Forelimb muscle (tissue), 1 donor: ENCODE results near the gene CCSAP. TPM values are rescaled to one million over a fixed set of nuclear protein-coding genes. Genes with fewer than 3 reads are reported as not detected.

Experiments used
- DNase-seq: peaks from one replicate; pipeline ENCODE4 v3.0.0-alpha.2; 2013; ENCODE audit warnings: low read depth
- polyA plus RNA-seq: library from polyadenylated mRNA; unstranded; fragments of 120-200 nt; gene quantifications from one replicate; pipeline ENCODE4 v1.2.1, GENCODE V29; 2013; ENCODE audit not compliant: insufficient read length

CCSAP gene
- polyA plus RNA-seq, 1 donor: 9.3 TPM

GRCh38 chr1:229287267-229287666 is 55.6 kb downstream of the CCSAP start:
- DNase-seq: no peak

- DNase-seq: no peak
Observed at GRCh38 chr1:229286099-229286766, 56.6 kb downstream of the CCSAP start.

- no peak for DNase-seq
Observed at GRCh38 chr1:229285440-229285839, 57.4 kb downstream of the CCSAP start.

DNA sequence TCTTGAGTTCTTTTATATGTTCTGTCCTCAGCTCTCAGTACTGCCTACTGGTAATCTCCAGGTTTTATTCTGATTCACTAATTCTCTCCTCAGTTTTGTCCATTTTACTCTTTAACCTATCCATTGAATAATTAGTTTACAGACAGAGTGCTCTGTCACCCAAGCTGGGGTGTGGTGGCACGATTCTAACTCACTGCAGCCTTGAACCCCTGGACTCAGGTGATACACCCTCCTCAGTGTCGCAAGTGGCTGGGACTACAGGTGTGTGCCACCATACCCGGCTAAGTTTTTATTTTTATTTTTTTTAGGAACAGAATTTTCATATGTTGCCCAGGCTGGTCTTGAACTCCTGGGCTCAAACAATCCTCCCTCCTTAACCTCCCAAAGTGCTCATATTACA is 58.0 kb downstream of the CCSAP start:
- no peak for DNase-seq

GRCh38 chr1:229283183-229283611 is 59.6 kb downstream of the CCSAP start:
- DNase-seq: no peak

DNA sequence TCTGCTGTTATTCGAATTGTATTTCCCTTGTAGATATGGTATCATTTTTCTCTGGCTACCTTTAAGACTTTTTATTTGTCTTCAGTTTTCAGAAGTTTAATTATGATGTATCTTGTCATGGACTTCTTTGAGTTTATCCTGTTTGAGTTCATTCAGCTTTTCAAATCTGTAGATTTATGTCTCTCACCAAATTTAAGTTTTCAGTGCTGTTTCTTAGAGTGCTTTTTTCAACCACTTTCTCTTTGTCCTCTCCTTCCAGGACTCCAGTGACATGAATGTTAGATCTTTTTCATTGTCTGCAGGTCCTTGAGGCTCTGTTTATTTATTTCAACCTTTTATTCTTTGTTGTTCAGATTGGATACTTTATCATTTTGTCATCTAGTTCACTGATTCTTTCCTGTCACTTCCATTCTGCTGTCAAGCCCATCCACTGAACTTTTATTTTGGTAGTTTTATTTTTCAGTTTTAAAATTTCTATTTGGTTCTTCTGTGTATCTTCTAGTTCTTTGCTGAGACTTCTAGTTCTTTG is 60.5 kb downstream of the CCSAP start:
- no peak for DNase-seq

DNA sequence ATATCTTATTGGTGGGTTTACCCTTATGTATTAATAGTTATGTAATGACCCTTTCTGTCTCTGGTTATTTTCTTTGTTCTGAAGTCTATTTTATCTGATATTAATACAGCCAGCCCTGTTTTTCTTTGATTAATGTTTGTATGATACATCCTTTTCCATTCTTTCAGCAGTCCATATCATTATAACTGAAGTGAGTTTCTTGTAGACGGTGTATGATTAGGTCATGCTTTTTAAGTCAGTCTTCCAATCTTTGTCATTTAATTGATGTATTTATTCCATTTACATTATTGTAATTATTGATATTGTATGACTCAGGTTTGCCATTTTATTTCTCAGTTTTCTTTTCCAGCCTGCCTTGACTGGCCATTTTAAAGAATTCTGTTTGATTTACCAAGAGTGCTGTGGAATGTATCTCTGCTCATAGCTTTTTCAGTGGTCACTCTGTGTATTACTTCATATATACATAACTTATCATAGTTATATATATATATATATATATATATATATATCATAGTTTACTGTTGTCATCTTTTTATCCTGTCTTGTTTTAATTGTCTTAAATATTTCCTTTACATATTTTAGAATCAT is 61.4 kb downstream of the CCSAP start:
- DNase-seq: no peak

GRCh38 chr1:229280921-229281320 is 61.9 kb downstream of the CCSAP start:
- DNase-seq: no peak

DNA sequence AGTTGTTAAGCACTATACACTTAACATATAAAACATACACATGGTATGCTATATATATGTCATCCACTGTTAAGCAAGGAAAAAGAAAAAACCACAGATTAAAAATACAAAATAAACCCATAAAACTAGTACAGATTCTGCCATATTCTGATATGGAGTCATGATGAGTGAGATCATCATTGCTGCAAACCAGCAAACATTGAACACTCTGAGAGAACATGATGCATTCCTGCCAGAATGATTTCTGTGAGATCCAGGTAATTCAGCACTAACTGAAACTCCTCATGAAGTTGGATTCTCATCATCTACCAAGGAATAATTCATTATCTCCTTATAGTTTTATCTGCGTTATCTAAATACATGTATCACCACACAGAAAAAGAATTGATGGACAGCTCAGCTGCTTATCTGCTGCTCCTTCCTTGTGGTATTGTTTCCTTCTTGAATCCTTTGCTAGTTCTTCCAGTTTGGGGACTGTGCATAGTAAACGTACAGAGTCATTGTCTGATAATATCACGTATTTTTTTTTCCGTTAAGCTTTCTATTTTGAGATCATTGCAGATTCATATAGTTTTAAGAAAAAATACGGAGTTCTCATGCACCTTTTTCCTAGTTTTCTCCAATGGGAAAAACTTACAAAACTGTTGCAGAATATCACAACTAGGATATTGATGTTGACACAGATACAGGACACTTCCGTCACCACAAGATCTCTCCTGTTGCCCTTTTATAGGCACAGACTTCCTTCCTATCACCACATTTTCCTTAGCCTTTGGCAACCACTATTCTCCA is 62.6 kb downstream of the CCSAP start:
- DNase-seq: no peak

GRCh38 chr1:229279242-229279641 is 63.6 kb downstream of the CCSAP start:
- no peak for DNase-seq

DNA sequence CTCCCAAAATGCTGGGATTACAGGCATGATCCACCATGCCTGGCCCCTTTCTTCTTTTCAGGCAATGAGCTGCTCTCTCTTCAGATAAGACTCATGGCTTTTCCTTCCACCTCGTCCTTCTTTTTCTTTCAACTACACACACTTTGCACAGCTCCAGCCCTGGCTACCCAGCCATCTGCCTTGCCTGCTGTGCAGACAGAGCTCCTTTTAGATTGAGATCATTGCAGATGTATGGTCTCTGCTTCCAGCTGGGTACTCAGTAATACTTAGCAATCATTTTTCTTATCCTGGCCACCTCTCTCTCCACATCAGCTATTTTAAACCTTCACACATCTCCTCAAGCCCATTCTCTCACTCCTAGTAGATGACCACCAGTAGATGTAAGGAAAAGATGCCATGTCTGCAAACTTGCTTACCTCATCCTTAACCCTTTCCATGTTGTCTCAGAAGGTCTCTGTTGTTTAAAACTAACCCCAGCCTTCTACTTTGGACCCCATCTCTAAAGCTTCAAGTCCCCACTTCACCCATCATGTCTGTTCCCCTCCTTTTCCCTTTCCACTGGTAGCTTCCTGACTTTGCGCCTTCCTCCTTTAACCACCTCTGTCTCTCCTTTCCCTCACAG is 64.6 kb downstream of the CCSAP start:
- no peak for DNase-seq

- DNase-seq: no peak
Observed at GRCh38 chr1:229275005-229275404, 67.8 kb downstream of the CCSAP start.

DNA sequence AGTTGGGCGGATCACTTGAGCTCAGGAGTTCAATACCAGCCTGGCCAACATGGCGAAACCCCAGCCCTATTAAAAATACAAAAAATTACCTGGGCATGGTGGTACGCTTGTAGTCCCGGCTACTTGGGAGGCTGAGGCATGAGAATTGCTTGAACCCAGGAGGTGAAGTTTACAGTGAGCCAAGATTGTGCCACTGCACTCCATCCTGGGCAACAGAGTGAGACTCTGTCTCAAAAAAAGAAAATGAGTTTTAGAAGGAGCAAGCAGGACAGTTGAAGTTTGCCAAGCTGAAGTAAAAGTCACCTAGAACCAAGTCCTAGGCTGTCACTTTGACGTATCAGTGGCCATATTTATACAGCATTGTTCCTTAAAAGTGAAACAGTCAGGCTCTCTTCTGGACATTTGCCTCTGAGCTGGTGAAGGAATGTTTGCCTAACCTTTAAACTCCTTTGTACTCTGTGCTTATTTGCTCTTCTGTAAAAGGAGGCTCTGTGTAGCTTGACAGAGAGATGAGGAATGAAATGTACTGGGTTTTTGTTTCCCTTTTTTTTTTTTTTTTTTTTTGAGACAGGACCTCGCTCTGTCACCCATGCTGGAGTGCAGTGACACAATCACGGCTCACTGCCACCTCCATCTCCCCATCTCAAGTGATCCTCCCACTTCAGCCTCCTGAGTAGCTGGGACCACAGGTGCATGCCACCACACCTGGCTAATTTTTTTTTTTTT is 69.2 kb downstream of the CCSAP start:
- DNase-seq: no peak

GRCh38 chr1:229272164-229273158 is 70.4 kb downstream of the CCSAP start:
- DNase-seq: no peak

DNA sequence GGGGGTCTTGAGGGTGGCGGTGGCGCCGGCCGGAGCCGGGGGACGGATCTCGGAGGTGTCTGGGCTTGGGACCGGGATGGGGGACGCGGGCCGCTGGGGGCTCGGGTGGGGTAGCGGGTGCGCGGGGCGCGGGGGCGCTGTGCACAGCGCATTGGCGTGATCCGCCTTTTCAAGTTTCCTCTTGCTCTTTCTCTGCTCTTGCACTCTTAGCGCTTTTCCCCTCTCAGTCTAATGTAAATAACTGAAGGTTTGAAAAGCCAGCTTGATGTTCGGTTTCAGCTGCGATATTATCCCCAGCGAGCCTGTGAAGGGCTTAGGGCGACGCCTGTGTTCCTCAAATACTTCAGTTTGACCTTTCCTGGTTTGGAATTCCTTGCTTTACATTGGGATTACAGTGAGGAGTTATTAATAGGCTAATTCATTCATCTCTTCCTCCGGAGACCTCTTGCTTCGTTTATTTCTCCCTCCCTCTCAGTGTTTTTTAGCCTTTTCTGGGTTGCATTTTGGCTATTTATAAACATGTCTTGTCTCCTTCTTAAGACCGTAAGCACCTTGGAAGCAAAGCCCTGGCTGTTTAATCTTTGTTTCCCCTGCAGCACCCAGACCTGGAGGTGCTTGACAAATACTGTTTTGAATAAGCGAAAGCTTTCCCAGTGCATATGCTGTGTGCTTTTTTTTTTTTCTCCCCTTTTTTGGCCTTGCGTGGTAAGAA is 71.2 kb downstream of the CCSAP start:
- DNase-seq: no peak
